ENCODE data around the gene PARD3B.

Gene PARD3B

GRCh38 chr2:204715361-204715760 lies 170.1 kb downstream of the PARD3B start:
- no peak for DNase-seq

- DNase-seq, result no peak
Measured at GRCh38 chr2:204717591-204717990, 172.3 kb downstream of the PARD3B start.

GRCh38 chr2:204718607-204719006 lies 173.3 kb downstream of the PARD3B start:
- DNase-seq, result no peak

- no peak for DNase-seq
Measured at GRCh38 chr2:204720874-204721273, 175.6 kb downstream of the PARD3B start.

GRCh38 chr2:204722207-204722606 lies 176.9 kb downstream of the PARD3B start:
- no peak for DNase-seq

GRCh38 chr2:204722691-204723090 lies 177.4 kb downstream of the PARD3B start:
- no peak for DNase-seq

GRCh38 chr2:204725693-204726360 lies 180.6 kb downstream of the PARD3B start:
- DNase-seq, result no peak

GRCh38 chr2:204726831-204727230 lies 181.6 kb downstream of the PARD3B start:
- DNase-seq, result no peak

- DNase-seq, result no peak
Measured at GRCh38 chr2:204727368-204727767, 182.1 kb downstream of the PARD3B start.

GRCh38 chr2:204730603-204731002 lies 185.3 kb downstream of the PARD3B start:
- DNase-seq, result no peak

GRCh38 chr2:204732019-204732418 lies 186.7 kb downstream of the PARD3B start:
- DNase-seq, result no peak

- no peak for DNase-seq
Measured at GRCh38 chr2:204737296-204737695, 192.0 kb downstream of the PARD3B start.

GRCh38 chr2:204738721-204739120 lies 193.4 kb downstream of the PARD3B start:
- no peak for DNase-seq

- peak; percentile 20 for DNase-seq
Measured at GRCh38 chr2:204743393-204743960, 198.2 kb downstream of the PARD3B start.

GRCh38 chr2:204744506-204744905 lies 199.2 kb downstream of the PARD3B start:
- no peak for DNase-seq

- no peak for DNase-seq
Measured at GRCh38 chr2:204748286-204748685, 203.0 kb downstream of the PARD3B start.

GRCh38 chr2:204749319-204749718 lies 204.0 kb downstream of the PARD3B start:
- no peak for DNase-seq

- no peak for DNase-seq
Measured at GRCh38 chr2:204750389-204750788, 205.1 kb downstream of the PARD3B start.

- DNase-seq, result no peak
Measured at GRCh38 chr2:204751472-204751871, 206.2 kb downstream of the PARD3B start.

- no peak for DNase-seq
Measured at GRCh38 chr2:204753841-204754240, 208.6 kb downstream of the PARD3B start.

GRCh38 chr2:204754898-204755297 lies 209.6 kb downstream of the PARD3B start:
- no peak for DNase-seq

GRCh38 chr2:204763974-204764703 lies 218.9 kb downstream of the PARD3B start:
- DNase-seq, result no peak

- DNase-seq, result no peak
Measured at GRCh38 chr2:204770735-204771134, 225.5 kb downstream of the PARD3B start.

- no peak for DNase-seq
Measured at GRCh38 chr2:204771721-204772120, 226.4 kb downstream of the PARD3B start.

Data from KG1 (cell line).